ENCODE measurements around the gene DHRS9. TPM values are rescaled to one million over a fixed set of nuclear protein-coding genes. Genes with fewer than 3 reads are reported as not detected.

DHRS9 gene
- total RNA-seq, 1 experiment from 2014 or later = 0.33 TPM

GRCh38 chr2:169065864-169066517 lies 3.4 kb upstream of the DHRS9 start:
- DNase-seq (ENCODE audit: low spot score) = no peak

GRCh38 chr2:169066897-169067296 lies 2.5 kb upstream of the DHRS9 start:
- no peak for DNase-seq (ENCODE audit: low spot score)

- no peak for DNase-seq (ENCODE audit: low spot score)
Measured at GRCh38 chr2:169069833-169070232, 470 bp downstream of the DHRS9 start.

GRCh38 chr2:169071455-169071854 lies 2.1 kb downstream of the DHRS9 start:
- DNase-seq (ENCODE audit: low spot score) = no peak

GRCh38 chr2:169072163-169072925 lies 3.0 kb downstream of the DHRS9 start:
- DNase-seq (ENCODE audit: low spot score) = no peak

GRCh38 chr2:169073211-169073962 lies 4.0 kb downstream of the DHRS9 start:
- no peak for DNase-seq (ENCODE audit: low spot score)

- DNase-seq (ENCODE audit: low spot score) = no peak
Measured at GRCh38 chr2:169073963-169074751, 4.8 kb downstream of the DHRS9 start.

- DNase-seq (ENCODE audit: low spot score) = no peak
Measured at GRCh38 chr2:169077674-169078240, 8.4 kb downstream of the DHRS9 start.

GRCh38 chr2:169080250-169081069 lies 11.1 kb downstream of the DHRS9 start:
- no peak for DNase-seq (ENCODE audit: low spot score)

GRCh38 chr2:169081551-169081950 lies 12.2 kb downstream of the DHRS9 start:
- DNase-seq (ENCODE audit: low spot score) = no peak

GRCh38 chr2:169082995-169083394 lies 13.6 kb downstream of the DHRS9 start:
- DNase-seq (ENCODE audit: low spot score) = no peak

- DNase-seq (ENCODE audit: low spot score) = no peak
Measured at GRCh38 chr2:169086893-169087467, 17.6 kb downstream of the DHRS9 start.

GRCh38 chr2:169087757-169088379 lies 18.5 kb downstream of the DHRS9 start:
- no peak for DNase-seq (ENCODE audit: low spot score)

- DNase-seq (ENCODE audit: low spot score) = no peak
Measured at GRCh38 chr2:169089182-169089581, 19.8 kb downstream of the DHRS9 start.

- DNase-seq (ENCODE audit: low spot score) = no peak
Measured at GRCh38 chr2:169090133-169090820, 20.9 kb downstream of the DHRS9 start.

- peak; percentile 46 for DNase-seq (ENCODE audit: low spot score)
Measured at GRCh38 chr2:169091256-169091655, 21.9 kb downstream of the DHRS9 start.

- DNase-seq (ENCODE audit: low spot score) = peak; percentile 86
Measured at GRCh38 chr2:169091761-169092519, 22.6 kb downstream of the DHRS9 start.

GRCh38 chr2:169093535-169093934 lies 24.2 kb downstream of the DHRS9 start:
- DNase-seq (ENCODE audit: low spot score) = peak; percentile 12

Measured in HT-29 (cell line).